Choroid plexus epithelial cell (primary cell): ENCODE data around the gene TAC4.

Source experiments
- DNase-seq: peaks from one replicate; pipeline ENCODE4 v3.0.0-alpha.2; 2010; ENCODE audit warnings: low read depth
- H3K4me3 ChIP-seq: 2 replicates; pipeline ENCODE4 v1.5.1; 2011; ENCODE audit warnings: low read depth, mild to moderate bottlenecking, control low read depth, low read length, moderate library complexity
- CTCF ChIP-seq: conservative IDR thresholded peaks from 2 replicates; pipeline ENCODE4 v1.5.1; 2011; ENCODE audit warnings: low read depth, mild to moderate bottlenecking, control low read depth, inconsistent platforms, low read length, moderate library complexity

Gene TAC4

GRCh38 chr17:49845321-49845720 is 2.5 kb downstream of the TAC4 start:
- no peak overlapping the region for H3K4me3 ChIP-seq
- TF ChIP-seq CTCF = no peak
- DNase-seq = no peak

GRCh38 chr17:49843774-49844350 is 4.0 kb downstream of the TAC4 start:
- no peak for DNase-seq
- H3K4me3 ChIP-seq = no peak overlapping the region
- peak; percentile 56 for TF ChIP-seq CTCF

GRCh38 chr17:49842846-49843245 is 5.0 kb downstream of the TAC4 start:
- no peak for TF ChIP-seq CTCF
- DNase-seq = no peak
- no peak overlapping the region for H3K4me3 ChIP-seq

- H3K4me3 ChIP-seq = no peak overlapping the region
- no peak for DNase-seq
- TF ChIP-seq CTCF = no peak
Observed at GRCh38 chr17:49842371-49842770, 5.5 kb downstream of the TAC4 start.

GRCh38 chr17:49841548-49841947 is 6.3 kb downstream of the TAC4 start:
- TF ChIP-seq CTCF = peak; percentile 25
- DNase-seq = no peak
- no peak overlapping the region for H3K4me3 ChIP-seq

GRCh38 chr17:49839455-49839854 is 8.4 kb downstream of the TAC4 start:
- no peak for DNase-seq
- no peak overlapping the region for H3K4me3 ChIP-seq
- TF ChIP-seq CTCF = no peak

- peak; percentile 62 for DNase-seq
- H3K4me3 ChIP-seq = no peak overlapping the region
- TF ChIP-seq CTCF = no peak
Observed at GRCh38 chr17:49836111-49837030, 11.5 kb downstream of the TAC4 start.
